Measurements from ENCODE around the gene SCARB1. TPM values are rescaled to one million over a fixed set of nuclear protein-coding genes. Genes with fewer than 3 reads are reported as not detected.

The SCARB1 gene
- total RNA-seq, 1 donor from 2014 or later, result 10.2 TPM

GRCh38 chr12:124792961-124793441, 70.7 kb downstream of the SCARB1 start:
- ATAC-seq, result no peak

- no peak for ATAC-seq
Observed at GRCh38 chr12:124792156-124792555, 71.5 kb downstream of the SCARB1 start.

GRCh38 chr12:124790650-124791400, 72.8 kb downstream of the SCARB1 start:
- no peak for ATAC-seq

- ATAC-seq, result no peak
Observed at GRCh38 chr12:124788936-124789555, 74.6 kb downstream of the SCARB1 start.

DNA sequence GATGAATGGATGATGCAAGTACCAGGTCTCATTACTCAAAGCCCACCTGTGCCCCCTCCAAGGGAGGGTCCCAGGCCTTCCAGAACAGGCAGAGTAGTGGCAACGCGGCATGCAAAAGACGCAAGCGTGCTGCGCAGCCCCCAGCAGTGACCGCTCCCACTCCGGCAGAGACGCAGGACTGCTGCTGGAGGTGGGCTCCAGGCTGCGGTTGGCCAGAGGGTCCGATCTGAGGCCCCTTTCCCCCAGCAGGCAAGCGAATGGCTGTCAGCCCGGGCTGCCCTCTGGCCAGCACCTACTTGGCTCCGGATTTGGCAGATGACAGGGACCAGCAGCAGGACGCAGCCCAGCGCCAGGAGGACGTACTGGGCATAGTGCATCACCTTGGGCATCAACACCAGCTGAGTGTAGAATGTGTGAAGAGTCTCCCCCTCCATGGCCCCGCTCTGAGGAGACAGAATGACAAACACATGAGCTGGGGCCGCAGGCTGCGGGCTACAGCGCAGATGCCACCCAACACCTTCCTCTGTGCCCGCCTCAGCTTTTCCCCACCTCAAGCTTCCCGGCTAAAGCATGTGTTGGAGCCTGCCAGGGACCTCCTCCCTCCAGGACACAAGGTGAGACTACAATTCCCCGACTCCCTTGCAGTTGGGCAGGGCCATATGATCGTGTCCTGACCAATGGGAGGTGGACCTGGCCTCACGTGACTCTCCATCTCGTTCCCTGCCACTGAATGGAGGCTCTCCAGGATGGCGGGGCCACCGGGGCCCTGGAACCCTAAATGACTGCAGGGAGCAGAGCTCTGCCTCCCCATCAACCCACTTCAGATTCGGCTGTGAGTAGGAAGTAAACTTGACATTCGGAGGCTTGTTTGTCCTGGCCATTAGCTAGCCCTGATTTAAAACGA, 77.4 kb downstream of the SCARB1 start:
- peak; percentile 99 for ATAC-seq

DNA sequence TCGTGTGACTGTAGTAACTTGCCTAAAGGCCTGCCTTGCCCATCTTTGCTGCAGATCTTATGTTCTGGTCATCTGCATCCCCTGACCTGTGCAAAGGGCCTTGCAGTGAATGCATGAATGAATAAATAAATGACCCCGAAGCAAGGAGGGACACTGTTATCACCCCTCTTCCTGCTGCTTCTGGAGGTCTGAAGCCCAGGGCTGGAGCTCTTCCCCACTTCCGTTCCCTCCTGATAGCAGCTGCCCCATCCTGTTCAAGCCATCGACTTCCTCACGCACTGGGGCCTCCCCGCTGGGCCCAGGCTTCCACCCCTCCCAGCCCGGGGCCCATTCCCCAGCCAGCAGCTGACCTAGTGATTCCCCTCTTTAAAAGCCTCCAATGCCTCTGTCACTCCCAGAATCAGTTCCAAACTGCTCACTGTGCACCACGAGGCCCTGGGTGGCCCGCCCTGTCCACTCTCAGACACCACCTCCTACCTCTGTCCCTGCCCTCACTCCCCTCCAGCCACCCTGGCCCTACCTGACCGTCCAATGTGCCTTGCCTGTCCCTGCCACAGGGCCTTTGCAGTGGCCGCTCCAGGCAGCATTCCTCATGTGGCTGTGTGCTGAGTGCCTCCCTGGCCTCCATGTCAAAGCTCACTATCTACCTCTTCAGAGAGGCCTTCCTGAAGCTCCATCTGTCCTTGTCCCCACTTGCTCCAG, 78.6 kb downstream of the SCARB1 start:
- no peak for ATAC-seq

DNA sequence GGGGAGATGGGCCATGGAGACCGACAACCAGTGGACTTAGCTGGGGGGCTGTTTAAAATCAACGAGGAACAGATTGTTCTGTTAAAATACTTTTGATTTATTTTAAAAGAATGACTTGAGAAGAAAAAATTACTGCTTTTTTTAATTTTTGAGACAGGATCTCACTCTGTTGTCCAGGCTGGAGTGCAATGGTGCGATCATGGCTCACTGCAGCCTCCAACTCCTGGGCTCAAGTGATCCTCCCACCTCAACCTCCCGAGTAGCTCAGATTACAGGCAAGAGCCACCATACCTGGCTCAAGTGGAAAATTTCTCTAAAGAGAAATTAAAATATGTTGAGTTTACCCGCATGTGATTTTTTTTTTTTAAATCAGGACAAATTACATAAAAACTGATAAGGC, 80.6 kb downstream of the SCARB1 start:
- no peak for ATAC-seq

GRCh38 chr12:124782132-124782531, 81.5 kb downstream of the SCARB1 start:
- no peak for ATAC-seq

- ATAC-seq, result peak; percentile 46
Observed at GRCh38 chr12:124780752-124781685, 82.6 kb downstream of the SCARB1 start.

GRCh38 chr12:124780336-124780735, 83.3 kb downstream of the SCARB1 start:
- no peak for ATAC-seq

DNA sequence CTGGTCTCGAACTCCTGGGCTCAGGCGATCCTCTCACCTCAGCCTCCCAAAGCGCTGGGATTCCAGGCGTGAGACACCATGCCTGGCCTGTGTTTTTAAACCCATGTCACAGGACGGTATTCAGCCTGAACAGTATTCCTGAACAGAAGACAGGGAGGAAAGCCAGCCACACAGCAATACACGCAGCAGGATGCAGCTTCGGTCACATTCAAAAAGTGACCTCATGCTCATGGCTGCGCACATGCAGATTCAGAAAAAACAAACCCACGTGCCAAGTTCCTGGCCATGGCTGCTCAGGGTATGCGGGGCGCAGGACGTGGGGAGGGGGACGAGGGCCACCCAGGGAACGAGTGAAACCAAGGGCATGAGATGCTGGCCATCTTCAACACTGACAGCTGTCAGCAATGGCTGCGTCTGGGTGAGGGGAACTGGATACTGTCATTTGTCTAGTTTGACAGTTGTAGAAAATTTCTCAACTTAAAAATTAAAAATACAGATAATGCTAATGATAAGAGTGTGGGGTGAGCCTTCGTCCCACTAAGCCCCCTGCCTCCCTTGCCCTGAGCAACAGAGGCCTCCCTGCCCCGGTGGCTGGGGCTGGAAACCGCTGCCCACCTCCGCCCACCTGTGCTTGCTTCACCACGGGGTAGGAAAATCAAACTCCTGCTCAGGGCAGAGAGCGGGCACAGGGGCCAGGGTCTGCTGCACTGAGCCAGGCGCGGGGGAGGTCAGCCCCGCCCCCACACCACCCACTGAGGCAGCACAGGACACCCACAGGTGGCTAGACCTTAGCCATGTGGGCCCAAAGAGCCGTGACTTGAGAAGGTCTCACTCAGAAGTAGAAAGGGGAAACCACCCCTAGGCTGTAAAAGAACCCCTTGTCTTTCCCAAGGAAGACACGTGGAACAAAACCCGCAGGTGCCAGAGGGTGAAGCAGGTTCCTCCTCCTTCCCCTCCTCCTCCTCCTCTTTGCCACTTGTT, 84.2 kb downstream of the SCARB1 start:
- no peak for ATAC-seq

GRCh38 chr12:124778411-124778810, 85.3 kb downstream of the SCARB1 start:
- ATAC-seq, result no peak

DNA sequence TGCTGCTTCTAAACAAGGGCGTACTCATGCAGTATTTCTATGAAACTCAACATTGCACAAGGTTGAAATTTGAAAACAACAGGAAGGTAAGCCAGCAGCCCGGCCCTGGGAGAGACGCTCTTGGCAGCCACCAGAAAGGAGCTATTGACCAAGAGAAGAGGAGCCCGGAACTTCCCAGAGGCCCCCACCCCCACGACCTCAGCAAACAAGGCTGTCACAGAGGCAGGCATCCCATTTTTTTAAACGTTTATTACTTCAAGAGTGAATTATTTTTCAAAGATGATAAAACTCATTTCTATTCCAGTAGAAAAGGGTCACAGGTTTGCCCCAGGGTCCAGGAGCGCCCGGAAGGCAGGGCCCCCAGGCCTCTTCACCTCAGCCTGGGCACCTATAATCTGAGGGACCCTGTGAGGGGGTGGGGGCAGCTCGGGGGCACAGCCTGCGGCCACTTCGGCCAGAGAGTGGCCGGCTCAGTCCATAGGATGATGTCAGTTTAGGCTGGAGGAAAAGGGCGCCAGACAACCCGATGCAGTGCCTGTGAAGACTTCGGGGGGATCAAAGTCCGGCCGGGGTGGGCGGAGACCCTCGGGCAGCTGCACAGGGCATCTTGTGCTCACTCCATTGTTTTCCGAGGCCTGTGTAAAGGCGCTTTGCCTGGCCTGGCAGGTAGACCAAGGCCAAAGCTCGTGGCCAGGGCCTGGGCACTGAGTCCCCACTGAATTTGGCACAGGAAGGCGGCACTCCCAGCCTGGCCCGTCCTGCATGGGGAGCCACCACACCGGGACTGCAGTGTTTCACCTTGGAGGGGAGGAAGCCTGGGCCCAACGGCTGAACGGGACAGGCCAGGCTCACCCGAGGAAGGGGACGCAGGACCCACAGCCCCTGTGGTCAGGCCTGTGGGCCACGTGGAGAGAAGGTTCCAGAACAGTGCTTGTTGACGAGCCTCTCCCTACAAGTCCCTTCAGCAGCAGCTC, 86.0 kb downstream of the SCARB1 start:
- no peak for ATAC-seq

- ATAC-seq, result no peak
Observed at GRCh38 chr12:124776125-124776513, 87.5 kb downstream of the SCARB1 start.

- peak; percentile 59 for ATAC-seq
Observed at GRCh38 chr12:124774462-124775167, 89.0 kb downstream of the SCARB1 start.

GRCh38 chr12:124774054-124774461, 89.6 kb downstream of the SCARB1 start:
- no peak for ATAC-seq

DNA sequence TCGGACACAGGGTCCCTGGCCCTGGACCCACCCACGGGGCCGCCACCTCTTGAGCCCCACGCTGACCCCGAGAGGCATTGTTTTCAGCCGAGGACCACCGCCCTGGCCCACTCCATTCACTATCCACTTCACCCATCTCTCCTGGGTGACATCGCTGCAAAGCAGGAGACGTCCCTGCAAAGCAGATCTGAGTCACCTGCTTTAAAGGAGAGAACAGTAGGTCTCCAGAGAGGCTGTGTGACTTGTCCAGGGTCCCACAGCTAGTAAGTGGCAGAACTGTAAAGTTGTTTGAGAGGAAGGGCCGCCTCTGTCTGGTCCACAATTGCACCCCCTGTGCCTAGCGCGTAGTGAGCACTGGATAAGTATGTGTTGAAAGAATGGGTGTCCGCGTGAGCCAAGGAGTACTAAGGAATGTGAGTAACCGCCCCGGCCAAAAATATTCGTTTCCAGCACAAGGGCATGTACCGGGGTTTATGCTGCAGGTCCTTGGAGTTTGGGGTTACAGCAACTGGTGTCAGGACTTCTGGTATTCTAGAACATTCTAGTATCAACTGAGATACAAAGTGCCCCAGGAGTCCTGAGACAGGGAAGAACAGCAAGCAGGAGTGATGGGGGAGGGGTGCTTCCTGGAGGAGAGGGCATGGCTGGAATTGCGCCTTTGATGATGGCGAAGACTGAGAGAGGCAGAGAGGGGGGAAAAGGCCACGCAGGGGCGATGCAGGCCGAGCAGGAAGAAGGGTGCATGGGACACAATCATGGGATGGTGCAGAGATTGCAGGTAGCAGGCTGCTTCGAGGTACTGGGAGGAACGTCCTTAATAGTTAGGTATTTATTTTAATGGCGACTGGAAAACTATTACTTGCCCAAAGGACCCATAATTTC, 91.1 kb downstream of the SCARB1 start:
- no peak for ATAC-seq
